ENCODE data around the gene DLGAP1.

DNA sequence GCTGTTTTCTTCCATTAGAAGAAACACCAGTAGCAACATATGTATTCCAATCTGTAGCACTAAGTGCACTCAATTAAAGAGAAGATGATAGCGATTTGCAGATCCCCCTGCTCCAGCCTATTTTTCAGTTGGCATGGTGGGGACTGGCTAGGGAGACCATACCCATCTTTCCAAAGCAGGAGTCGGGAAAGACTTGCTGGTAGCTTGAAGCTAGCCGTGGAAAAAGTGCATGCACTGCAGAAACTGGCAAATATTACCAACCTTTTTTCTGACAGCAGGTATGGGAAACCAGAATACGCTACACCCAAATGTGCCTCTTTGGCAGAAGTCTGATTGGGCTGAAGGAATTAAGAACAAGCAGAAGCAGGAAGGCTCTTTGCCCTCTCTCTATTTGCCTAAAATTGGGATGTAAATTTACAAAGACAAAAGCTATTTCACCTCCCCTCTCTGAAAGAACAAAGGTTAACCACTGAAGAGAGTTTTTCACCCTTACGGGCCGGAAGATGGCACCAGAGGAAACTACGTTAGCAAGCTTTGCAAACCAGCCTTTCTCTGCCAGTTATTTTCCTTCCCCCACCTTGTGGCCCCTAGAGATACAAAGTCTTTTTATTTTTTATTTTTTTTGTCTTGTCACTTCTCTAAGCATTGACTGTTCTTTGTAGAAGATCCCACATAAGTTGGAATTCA lies 273.1 kb downstream of the DLGAP1 start:
- TF ChIP-seq, protein P1, sequence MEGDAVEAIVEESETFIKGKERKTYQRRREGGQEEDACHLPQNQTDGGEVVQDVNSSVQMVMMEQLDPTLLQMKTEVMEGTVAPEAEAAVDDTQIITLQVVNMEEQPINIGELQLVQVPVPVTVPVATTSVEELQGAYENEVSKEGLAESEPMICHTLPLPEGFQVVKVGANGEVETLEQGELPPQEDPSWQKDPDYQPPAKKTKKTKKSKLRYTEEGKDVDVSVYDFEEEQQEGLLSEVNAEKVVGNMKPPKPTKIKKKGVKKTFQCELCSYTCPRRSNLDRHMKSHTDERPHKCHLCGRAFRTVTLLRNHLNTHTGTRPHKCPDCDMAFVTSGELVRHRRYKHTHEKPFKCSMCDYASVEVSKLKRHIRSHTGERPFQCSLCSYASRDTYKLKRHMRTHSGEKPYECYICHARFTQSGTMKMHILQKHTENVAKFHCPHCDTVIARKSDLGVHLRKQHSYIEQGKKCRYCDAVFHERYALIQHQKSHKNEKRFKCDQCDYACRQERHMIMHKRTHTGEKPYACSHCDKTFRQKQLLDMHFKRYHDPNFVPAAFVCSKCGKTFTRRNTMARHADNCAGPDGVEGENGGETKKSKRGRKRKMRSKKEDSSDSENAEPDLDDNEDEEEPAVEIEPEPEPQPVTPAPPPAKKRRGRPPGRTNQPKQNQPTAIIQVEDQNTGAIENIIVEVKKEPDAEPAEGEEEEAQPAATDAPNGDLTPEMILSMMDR (IDR thresholded peaks at IDR 0.05): no peak
- TF ChIP-seq POLR2A (IDR thresholded peaks at IDR 0.05): no peak
- no peak for TF ChIP-seq POLR2AphosphoS5 (IDR thresholded peaks at IDR 0.05; ENCODE audit: insufficient read depth in 1 of 2, low read depth in 1 of 2)
